Kidney capillary endothelial cell (primary cell): Measurements from ENCODE around the gene FAHD2A.
"Not testable (repeated sequence)": the region's sequence is repeated elsewhere in the genome, so short reads cannot be mapped to it uniquely, and the experiment has no call there.

Experiments
- DNase-seq: peaks from one replicate; pipeline ENCODE4 v3.0.0-alpha.2; 2018; ENCODE audit warnings: low spot score

FAHD2A gene

DNA sequence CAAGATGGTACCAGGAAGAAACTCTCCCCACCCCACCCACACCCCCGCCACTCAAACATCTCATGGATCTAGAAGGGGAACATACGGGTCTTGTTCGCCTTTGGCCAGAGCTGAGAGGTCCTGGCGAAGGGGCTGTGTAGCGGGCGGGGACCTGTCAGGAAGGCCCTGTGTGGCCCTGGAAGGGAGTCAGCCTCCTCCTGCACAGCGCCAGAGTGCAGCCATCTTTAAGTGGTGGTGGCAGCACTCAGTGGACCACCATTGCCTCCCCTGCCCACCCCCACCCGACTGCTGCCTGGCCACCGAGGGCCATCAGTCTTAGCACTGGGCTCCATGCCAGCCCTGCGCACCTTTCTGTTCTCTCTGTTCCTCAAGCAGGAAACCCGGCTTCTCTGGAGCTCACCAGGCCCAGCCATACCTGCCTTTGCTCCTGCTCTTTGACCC, 11.6 kb upstream of the FAHD2A start:
- DNase-seq, result no peak

DNA sequence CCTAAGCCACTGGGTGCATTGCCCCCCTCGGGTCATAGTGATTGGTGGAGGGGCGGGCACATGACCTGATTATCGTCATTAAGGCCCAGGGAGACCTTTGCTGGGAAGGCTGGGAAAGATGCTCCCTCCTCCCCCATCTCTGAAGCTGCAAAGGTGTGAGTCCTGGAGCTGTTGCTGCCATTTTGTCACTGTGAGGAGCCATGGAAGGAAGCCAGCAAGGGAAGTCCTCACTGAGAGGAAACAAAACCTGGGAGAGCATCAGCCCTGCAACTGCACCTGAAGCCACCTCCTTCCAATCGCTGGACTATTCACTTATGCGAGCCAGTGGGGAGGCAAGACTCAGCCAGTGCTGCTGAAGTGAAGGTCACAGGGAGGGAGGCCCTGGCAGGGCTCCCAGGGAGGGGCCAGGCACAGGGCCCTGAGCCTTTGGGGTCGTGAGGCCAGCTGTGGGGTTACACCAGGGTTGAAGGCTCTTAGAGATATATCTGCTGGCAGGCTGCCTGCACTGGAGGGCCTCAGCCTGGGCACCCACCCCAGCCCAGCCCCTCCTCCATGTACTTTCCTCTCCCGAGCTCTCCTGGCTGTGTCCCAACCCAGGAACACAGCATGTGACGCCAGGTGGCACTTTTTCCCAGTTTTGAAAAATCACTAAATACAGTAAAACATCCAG, 10.7 kb upstream of the FAHD2A start:
- no peak for DNase-seq

DNA sequence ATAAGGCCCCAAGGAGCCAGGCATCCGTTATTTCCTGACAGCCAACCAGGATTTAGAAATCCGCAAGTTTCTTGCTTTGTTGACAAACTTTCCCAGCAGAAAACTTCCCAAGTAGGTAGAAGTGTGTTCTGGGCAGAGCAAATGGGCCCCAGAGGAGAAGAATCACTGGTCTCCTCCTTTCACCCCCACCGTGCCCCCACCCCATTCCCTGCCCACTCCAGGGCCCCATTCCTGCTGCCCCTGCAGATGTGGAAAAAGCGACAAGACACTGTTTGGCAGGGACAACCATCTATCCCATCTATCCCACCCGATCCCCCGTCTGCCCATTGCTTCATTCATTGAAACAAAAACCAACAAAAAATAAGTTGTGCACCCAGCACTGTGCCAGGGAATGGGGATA, 10.2 kb upstream of the FAHD2A start:
- DNase-seq, result no peak

DNA sequence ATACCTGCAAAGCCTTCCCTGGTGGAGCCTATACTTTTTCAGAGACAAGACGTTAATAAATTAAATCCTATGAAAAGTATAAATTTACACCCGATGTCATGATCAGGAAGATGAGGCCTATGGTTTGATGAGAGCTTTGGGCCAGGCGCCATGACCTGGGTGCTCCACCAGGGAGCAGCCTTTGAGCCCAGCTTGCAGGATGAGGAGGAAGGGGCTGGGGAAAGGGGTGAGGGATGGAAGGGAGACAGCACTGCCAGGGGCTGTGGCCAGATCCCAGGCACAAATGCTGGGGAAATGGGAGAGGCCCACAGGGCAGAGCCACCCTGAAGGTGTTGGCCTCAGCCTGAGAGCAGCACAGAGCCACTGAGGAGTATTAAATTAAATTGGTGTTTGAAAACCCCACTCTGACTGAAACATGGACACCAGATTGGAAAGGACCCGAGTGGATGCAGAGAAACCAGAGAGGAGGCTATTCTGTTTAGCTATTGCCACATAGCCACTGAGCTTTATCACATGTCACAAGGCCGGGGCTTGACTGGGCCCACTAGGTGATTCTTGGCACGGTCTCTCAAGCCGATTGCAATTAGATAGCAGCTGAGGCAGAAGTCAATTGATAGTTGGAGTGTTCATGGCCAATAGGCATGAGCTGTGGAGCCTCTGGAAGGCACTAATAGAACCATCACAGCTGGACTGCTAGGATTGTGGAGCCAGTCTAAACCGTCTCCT, 9.6 kb upstream of the FAHD2A start:
- no peak for DNase-seq

DNA sequence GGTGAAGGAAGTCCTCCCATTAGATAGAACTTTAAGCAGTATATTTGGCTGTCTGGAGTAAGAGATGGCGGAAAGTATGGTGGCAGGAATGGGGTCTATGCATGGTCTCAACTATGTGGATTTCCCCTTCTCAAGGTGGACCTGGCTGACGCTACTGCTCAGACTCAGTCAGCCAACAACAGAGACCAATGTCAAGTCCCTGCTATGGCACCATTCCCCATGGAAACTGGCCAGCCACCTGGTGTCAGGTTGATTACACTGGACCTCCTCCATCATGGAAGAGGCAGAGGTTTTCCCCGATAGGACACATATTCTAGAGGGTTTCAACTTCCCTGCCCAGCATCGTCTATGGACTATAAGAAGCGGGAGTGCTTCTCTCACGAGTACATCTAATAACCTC, 8.6 kb upstream of the FAHD2A start:
- no peak for DNase-seq

DNA sequence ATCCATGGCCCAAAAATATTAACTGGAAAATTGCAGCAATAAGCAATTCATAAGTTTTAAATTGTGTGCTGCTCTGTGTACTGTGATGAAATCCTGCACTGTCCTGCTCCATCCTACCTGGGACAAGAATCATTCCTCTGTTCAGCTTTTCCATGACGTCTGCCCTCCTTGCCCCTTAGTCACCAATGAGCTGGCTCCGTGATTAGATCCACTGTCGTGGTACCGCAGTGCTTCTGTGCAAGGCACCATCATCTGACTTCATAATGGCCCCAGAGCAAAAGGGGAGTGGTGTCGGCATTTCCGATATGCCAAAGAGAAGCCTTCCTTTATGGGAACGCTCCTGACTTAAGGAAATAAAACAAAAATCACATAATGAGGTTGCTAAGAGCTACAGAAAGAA, 3.4 kb upstream of the FAHD2A start:
- DNase-seq, result no peak

DNA sequence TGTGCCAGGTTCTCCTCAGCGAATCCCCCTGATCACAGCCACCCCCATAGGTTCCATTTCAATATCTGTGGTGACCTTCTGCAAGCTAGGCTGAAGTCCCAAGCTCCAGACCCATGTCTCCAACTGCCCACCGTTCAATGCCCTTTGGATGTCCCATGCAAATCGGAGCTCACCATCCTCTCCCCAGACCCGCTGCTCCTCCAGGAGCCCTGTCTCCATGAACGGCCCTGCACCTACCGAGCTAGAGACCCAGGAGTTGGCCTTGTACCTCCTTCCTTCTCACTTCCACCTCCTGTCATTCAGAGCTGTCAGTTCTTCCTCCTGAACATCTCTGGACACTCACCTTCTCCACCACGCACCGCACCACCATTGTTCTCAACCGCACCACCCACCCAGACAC, 1.0 kb upstream of the FAHD2A start:
- DNase-seq, result no peak

DNA sequence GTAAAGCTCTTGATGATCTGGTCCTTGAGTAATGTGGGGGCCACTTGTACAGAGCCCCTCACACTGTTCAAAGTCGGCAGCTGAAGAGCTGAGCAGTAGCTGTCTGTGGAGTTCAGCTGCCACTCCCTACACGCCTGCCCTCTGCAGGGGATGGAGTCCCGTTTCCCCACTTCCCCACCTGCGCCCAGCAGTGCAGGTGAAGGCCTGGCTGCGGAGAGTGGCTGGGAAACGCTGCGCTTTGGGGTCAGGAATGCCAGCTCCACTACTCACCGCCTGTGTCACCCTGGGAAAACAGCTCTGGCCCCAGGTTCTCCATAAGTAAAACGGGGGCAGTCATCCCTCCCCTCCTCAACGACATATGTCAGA, 521 bp upstream of the FAHD2A start:
- not testable (repeated sequence) for DNase-seq

DNA sequence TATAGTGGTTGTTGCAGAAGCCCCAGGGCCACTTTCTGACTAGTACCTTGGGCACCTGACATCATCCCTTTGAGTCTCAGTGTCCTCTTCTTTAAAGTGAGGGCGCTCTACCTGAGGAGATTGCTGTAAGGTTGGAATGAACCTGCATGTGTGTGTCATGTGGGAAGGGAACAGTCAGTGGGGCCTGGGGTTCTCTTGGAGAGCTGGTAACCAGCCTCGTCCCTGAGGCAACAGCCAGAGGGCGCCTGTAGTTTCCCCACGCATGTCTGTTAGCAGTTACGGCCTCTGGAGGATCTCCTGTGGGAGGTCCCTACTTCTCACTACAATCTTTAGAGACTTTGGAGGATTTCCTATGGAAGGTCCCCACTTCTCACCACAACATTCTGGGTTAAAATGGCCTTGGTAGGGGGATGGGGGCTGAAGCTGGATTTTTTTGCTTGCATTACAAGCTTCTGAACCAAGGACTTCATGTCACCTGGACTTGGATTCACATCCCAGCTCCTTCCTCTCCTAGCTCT, 755 bp downstream of the FAHD2A start:
- not testable (repeated sequence) for DNase-seq

- not testable (repeated sequence) for DNase-seq
These were observed 1.3 kb downstream of the FAHD2A start for GRCh38 chr2:95403824-95404223.

DNA sequence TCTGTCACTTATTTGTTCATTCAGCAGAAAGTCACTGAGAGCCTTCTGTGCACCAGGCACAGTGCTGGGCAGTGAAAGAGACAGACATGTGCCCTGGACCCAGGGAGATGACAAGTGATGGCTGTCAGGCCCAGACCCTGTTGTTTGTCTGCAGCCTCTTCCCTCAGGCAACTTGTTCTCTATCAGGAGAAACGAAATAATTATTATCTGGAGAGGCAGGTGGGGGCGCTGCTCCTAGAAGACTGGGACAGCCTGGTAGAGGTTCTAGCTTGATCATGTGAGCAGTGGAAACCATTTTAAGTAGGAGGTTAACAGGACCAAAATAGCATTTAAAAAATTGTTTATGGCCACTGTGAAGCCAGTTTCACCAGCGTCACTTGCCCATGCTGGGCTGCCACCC, 2.2 kb downstream of the FAHD2A start:
- DNase-seq, result not testable (repeated sequence)

DNA sequence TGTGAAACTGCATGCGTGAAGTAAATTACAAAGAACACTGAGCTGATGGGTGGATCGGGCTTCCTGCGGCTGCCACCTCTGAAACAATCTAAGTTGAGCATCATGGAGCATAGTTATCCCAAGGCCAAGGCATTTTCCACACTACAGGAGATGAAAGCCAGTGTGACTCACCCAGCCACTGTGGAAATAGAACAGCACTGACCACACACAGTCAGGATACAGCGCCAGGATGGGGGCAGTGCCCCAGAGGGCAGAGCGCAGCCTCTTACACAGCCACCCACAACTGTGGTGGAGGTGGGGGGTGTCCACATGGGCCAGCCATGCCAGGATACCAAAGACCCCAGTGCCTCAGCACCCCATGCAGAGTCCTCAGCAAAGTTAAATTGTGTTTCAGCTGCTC, 8.7 kb downstream of the FAHD2A start:
- DNase-seq, result not testable (repeated sequence)

GRCh38 chr2:95414015-95414594, 11.6 kb downstream of the FAHD2A start:
- peak; percentile 62 for DNase-seq

DNA sequence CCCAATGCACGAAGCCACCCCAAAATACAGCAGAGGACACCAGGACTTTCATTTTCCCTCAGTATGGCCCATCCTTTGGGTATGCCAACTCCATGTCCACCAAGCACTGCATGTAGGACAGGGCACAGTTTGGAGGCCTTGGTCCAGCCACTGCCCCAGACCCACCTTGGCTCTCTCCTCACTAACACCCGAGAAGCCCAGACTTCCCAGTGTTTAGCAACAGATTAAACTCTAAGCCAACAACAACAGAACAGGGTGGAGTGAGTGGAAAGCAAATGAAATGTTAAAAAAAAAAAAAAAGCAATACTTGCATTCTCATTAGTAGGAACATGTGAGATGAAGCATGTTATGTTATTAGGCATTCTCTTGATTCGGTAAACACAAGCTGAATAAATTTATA, 12.6 kb downstream of the FAHD2A start:
- not testable (repeated sequence) for DNase-seq

GRCh38 chr2:95415561-95415960, 13.1 kb downstream of the FAHD2A start:
- not testable (repeated sequence) for DNase-seq

DNA sequence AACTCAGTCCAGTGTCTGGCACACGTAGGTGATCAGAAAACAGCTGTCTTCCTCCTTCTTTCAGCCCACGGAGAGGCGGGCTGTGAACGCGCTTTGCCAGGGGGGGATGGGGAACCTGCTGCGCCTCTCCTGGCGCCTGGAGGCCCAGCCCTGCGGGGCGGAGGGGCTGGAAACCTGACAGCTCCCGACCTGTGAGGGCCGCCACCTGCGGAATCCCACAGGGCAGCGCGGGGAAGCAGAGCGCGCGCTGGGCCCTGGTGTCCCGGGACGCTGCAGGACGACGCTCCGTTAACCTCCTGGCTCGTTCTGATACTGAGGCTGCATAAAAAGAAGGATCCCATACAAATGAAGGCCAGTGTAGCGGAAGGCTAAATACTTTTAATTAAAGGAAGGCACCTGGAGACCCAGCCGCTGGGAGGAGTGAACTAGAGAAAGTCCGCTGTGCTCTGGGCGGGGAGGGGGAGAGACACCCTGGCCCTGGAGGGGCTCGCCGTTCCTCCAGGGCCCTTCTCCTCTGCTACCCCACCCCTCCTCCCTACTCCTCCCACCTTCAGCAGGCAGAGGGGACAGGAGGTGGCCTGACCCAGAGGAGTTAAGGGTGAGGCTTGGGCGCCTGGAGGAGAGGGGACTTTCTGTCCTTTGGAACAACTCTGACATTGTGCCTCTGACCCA, 24.8 kb downstream of the FAHD2A start:
- DNase-seq, result not testable (repeated sequence)

GRCh38 chr2:95429748-95430467, 27.4 kb downstream of the FAHD2A start:
- DNase-seq, result not testable (repeated sequence)

- not testable (repeated sequence) for DNase-seq
These were observed 30.9 kb downstream of the FAHD2A start for GRCh38 chr2:95433373-95433772.

DNA sequence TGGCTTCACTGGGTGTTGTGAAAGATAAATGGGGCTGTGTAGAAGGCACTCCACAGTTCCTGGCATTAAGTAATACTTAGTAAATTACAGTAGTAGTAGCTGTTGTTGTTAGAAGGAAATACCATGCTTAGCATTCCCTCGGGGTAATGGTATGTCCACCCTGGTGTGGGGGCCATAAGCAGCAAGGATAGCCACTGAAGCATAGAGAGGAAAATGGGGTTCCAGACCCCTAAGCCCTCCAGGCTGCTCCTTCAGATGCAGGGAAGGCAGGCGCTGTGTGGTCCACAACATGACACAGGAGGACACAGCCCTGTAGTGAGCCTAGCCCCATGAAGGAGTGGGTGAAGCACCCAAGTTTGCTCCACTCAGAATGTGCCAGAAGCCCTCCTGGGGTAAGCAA, 31.5 kb downstream of the FAHD2A start:
- DNase-seq, result not testable (repeated sequence)

GRCh38 chr2:95434507-95435076, 32.1 kb downstream of the FAHD2A start:
- not testable (repeated sequence) for DNase-seq

GRCh38 chr2:95435162-95435871, 32.8 kb downstream of the FAHD2A start:
- DNase-seq, result not testable (repeated sequence)
